ENCODE measurements around the gene ADRB1.
A peak's percentile ranks its signal among the peaks of the same experiment; 100 is the strongest.

Gene ADRB1

DNA sequence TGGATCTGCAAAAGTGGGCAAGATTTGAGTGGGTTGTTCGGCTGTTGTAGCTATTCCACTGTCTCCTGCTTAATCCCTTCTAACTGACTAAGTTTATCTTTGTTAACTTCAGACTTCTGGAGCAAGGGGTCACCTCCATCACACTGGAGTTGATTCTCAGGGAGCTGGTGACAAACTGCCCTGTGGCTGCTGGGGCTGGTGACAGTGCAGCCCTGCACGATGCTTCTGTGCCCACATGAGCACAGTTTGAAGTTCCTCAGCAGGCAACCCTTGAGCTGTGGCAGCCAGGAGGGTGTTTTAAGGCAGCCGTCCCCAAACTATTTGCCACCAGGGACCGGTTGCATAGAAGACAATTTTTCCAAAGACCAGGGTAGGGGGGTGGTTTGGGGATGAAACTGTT is 40.5 kb downstream of the ADRB1 start:
- H3K27ac ChIP-seq: no peak overlapping the region
- H3K27me3 ChIP-seq (replicated peaks): no peaks in the 10 kb centered on the region
- no peak for TF ChIP-seq CTCF (IDR thresholded peaks at IDR 0.05; ENCODE audit: low read depth, low read length, missing control alignments)
- H3K36me3 ChIP-seq (replicated peaks): no peaks in the 10 kb centered on the region
- no peak overlapping the region for H3K4me3 ChIP-seq (ENCODE audit: low read depth, low read length)
- no peak for DNase-seq
- in situ Hi-C loops (cut with HindIII; ENCODE audit: low pct_ligation_motif_present, low sequenced_read_pairs): no loop called here

GRCh38 chr10:114087255-114087654 is 43.6 kb downstream of the ADRB1 start:
- no peak overlapping the region for H3K4me3 ChIP-seq (ENCODE audit: low read depth, low read length)
- in situ Hi-C loops (cut with HindIII; ENCODE audit: low pct_ligation_motif_present, low sequenced_read_pairs): no loop called here
- no peak overlapping the region for H3K27ac ChIP-seq
- TF ChIP-seq CTCF (IDR thresholded peaks at IDR 0.05; ENCODE audit: low read depth, low read length, missing control alignments): peak; percentile 32
- no peaks in the 10 kb centered on the region for H3K36me3 ChIP-seq (replicated peaks)
- DNase-seq: no peak
- no peaks in the 10 kb centered on the region for H3K27me3 ChIP-seq (replicated peaks)

GRCh38 chr10:114087655-114088054 is 44.0 kb downstream of the ADRB1 start:
- in situ Hi-C loops (cut with HindIII; ENCODE audit: low pct_ligation_motif_present, low sequenced_read_pairs): no loop called here
- peak; percentile 22 for TF ChIP-seq CTCF (IDR thresholded peaks at IDR 0.05; ENCODE audit: low read depth, low read length, missing control alignments)
- Histone ChIP-seq H3K27ac (no peak overlapping the region), H3K36me3 (replicated peaks) (no peaks in the 10 kb centered on the region), H3K4me3 (ENCODE audit: low read depth, low read length) (no peak overlapping the region), H3K27me3 (replicated peaks) (no peaks in the 10 kb centered on the region)
- DNase-seq: no peak

DNA sequence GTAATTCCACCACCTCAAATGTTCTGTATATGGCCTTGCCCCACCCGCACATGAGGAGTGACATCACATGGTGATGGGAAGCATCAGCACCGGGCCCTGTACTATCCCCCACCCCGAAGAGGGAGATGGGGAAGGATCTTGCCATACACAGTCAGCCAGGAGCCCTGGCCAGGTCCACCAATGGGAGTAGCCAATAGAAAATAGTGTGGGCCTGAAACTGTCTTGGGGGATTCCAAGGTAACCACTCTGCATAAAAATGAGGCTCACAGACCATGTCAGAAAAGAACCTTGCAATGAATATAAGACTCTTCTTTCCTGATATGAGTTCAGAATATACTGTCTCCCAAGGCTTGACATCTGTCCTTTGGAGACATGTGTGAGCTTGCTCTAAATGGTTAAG is 51.1 kb downstream of the ADRB1 start:
- in situ Hi-C loops (cut with HindIII; ENCODE audit: low pct_ligation_motif_present, low sequenced_read_pairs): no loop called here
- H3K4me3 ChIP-seq (ENCODE audit: low read depth, low read length): no peak overlapping the region
- no peak for TF ChIP-seq CTCF (IDR thresholded peaks at IDR 0.05; ENCODE audit: low read depth, low read length, missing control alignments)
- H3K27me3 ChIP-seq (replicated peaks): no peaks in the 10 kb centered on the region
- no peaks in the 10 kb centered on the region for H3K36me3 ChIP-seq (replicated peaks)
- no peak overlapping the region for H3K27ac ChIP-seq
- no peak for DNase-seq

GRCh38 chr10:114095559-114096337 is 52.1 kb downstream of the ADRB1 start:
- H3K27ac ChIP-seq: no peak overlapping the region
- in situ Hi-C loops (cut with HindIII; ENCODE audit: low pct_ligation_motif_present, low sequenced_read_pairs): no loop called here
- no peak overlapping the region for H3K4me3 ChIP-seq (ENCODE audit: low read depth, low read length)
- no peak for TF ChIP-seq CTCF (IDR thresholded peaks at IDR 0.05; ENCODE audit: low read depth, low read length, missing control alignments)
- H3K27me3 ChIP-seq (replicated peaks): no peaks in the 10 kb centered on the region
- no peak for DNase-seq
- H3K36me3 ChIP-seq (replicated peaks): no peaks in the 10 kb centered on the region
